ENCODE measurements around the gene CREB3L4.

DNA sequence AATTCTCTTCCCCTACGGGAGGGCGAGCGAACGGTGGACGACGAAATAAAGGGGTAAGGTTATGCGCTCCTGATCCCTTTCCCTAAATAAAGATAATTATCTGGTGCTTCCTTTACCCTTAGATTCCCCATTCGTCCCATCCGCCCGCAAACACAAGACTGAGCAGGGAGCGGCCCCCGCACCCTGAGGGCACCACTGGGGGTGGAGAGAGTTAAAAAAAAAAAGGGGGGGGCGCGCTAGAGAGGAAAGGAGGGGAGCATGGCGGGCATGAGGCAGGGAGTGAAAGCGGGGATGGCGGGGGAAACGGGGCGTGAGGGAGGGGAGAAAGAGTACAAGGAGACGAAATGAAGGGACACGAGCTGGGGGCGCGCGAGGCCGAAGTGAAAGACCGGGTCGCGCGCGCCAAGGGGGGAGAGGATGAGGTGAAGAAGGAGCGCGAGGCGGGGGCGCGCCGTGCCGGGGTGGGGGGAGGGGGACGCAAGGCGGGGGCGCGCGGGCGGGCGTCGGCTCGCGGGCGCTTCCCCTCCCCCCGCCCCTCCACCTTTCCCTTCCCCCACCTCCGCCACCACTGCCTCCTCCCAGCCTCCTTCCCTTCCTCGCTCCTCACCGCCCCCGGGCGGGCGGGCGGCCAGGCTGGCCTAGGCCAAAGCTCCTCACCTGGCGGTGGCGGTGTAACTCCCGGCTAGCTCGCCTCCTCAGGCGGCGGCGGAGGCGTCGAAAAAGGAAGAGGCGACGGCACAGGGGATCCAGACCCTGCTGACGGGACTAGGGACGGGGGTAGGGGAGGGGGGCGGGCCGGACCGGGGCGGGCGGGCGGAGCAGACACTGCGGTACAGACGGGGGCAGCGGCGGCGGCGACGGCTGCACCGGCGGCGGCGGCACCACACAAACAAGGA is 45.4 kb upstream of the CREB3L4 start:
- TF ChIP-seq EP300 (IDR thresholded peaks at IDR 0.05; ENCODE audit: low read depth in 2 of 2, low read length in 2 of 2) = no peak
- TF ChIP-seq EP300 (CRISPR knock-in tag; IDR thresholded peaks at IDR 0.05; ENCODE audit: borderline replicate concordance) = no peak
- peak; percentile 52 for TF ChIP-seq CTCF (CRISPR knock-in tag; IDR thresholded peaks at IDR 0.05)
- TF ChIP-seq NR3C1 (CRISPR knock-in tag; IDR thresholded peaks at IDR 0.05) = no peak
- TF ChIP-seq FOXK1 (CRISPR knock-in tag; IDR thresholded peaks at IDR 0.05; ENCODE audit: borderline replicate concordance, low read depth) = no peak
- TF ChIP-seq, protein P1, sequence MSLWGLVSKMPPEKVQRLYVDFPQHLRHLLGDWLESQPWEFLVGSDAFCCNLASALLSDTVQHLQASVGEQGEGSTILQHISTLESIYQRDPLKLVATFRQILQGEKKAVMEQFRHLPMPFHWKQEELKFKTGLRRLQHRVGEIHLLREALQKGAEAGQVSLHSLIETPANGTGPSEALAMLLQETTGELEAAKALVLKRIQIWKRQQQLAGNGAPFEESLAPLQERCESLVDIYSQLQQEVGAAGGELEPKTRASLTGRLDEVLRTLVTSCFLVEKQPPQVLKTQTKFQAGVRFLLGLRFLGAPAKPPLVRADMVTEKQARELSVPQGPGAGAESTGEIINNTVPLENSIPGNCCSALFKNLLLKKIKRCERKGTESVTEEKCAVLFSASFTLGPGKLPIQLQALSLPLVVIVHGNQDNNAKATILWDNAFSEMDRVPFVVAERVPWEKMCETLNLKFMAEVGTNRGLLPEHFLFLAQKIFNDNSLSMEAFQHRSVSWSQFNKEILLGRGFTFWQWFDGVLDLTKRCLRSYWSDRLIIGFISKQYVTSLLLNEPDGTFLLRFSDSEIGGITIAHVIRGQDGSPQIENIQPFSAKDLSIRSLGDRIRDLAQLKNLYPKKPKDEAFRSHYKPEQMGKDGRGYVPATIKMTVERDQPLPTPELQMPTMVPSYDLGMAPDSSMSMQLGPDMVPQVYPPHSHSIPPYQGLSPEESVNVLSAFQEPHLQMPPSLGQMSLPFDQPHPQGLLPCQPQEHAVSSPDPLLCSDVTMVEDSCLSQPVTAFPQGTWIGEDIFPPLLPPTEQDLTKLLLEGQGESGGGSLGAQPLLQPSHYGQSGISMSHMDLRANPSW (CRISPR knock-in tag; IDR thresholded peaks at IDR 0.05; ENCODE audit: borderline replicate concordance) = no peak
- TF ChIP-seq ZNF282 (IDR thresholded peaks at IDR 0.05; ENCODE audit: partially characterized antibody) = no peak
- TF ChIP-seq ATF3 (CRISPR knock-in tag; IDR thresholded peaks at IDR 0.05) = no peak
- no peak for TF ChIP-seq KDM4B (CRISPR knock-in tag; IDR thresholded peaks at IDR 0.05)

All from HepG2 (cell line).